ENCODE measurements around the gene EEF1AKMT1.
"Not testable (repeated sequence)": the region's sequence is repeated elsewhere in the genome, so short reads cannot be mapped to it uniquely, and the experiment has no call there.

Gene EEF1AKMT1

GRCh38 chr13:20776751-20777150 is 3.0 kb upstream of the EEF1AKMT1 start:
- no peak for DNase-seq

DNA sequence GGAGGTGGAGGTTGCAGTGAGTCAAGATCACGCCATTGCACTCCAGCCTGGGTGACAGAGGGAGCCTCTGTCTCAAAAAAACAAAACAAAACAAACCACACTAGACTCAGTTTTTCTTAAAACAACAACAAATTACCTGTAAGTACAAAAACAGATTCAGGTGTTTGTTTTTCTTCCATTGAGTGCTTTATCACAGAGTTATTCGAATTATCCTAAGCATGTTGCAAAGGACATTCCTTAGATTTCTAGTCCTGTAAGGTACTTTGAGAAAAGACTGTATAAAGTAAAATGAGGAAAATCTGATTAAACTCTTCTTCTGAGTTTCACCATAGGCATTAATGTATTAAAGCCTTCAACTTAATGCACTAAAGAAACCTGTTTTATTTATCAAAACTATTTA is 2.2 kb upstream of the EEF1AKMT1 start:
- no peak for DNase-seq

DNA sequence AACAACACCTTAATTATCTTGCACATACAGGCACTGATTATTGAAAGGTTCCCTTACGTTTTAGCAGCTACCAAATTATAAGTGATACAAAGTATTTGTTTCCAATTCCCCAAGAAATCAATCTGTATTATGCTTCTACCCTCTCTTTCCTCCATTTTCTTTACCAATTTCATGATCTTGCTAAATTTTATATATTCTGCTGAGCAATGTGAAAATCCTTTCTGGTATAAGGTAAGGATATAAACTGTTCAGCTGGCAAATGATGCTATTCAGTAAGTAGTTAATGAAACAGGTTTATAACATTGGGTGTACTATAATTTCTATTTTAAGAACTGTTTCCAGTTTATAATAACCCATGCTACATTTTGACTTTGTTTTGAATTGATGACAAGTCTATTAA is 985 bp upstream of the EEF1AKMT1 start:
- no peak for DNase-seq

DNA sequence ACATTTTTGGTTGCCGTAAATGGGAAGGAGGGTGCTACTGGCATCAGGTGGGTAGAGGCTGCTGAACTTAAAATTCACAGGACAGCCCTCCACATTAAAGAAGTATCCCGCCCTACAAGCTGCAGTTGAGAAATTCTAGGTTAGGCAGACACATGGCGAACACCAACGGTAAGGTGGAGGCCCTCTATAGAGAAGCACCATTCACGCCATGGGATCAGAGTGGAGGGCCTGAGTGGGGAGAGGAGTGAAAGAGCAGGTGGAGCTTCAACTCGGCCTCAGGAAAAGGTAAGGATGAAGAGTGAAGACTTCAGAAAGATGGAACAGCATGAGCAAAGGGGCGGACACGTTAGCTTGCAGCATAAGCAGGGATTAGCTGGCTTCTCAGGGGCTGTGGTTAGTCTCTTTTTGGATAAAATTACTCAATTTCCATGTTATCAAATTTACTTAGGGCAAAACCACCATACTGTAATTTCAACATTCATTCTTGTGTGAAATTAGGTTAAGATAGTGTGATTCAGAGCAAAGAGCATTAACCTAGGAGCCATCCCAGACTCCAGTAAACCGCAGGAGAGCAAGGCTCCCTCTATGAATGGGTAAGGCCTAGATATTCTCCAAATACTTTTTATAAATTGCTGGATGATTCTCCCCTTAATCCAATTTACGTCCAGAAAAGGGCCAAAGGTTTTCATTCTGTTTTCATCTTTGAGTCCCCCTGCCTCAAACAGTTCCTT is 1.2 kb downstream of the EEF1AKMT1 start:
- peak in 1 of 2 experiments; percentile 5 for DNase-seq

- DNase-seq = no peak
Measured at GRCh38 chr13:20769834-20770233, 3.9 kb downstream of the EEF1AKMT1 start.

GRCh38 chr13:20769091-20769490 is 4.7 kb downstream of the EEF1AKMT1 start:
- no peak for DNase-seq

DNA sequence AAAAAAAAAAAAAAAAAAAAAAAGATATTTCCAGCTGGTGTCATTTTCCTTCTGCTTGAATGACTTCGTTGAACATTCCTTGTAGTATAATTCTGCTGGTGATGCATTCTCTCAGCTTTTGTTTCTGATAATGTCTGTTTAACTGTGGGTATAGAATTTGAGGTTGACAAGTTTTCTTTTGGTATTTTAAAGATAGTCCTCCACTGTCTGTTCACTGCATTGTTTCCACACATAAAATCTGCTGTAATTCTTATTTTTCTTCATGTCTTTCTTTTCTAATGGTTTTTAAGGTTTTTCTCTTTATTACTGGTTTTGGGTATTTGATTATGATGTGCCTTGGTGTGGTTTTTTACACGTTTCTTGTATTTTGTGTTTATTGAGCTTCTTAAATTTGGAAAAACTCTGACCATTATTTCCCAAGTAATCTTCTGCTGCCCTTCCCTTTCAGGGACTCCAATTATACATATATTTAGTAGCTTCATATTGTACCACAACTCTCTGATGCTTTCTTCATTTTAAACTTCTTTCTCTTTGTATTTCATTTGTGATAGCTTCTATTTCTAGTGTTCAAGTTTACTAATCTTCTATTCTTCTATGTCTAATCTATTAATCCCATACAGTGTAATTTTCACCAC is 6.3 kb downstream of the EEF1AKMT1 start:
- no peak for DNase-seq

- no peak for DNase-seq
Measured at GRCh38 chr13:20760872-20761271, 12.9 kb downstream of the EEF1AKMT1 start.

- no peak for DNase-seq
Measured at GRCh38 chr13:20754009-20754408, 19.8 kb downstream of the EEF1AKMT1 start.

- DNase-seq = no peak
Measured at GRCh38 chr13:20749377-20749776, 24.4 kb downstream of the EEF1AKMT1 start.

GRCh38 chr13:20743830-20744404 is 29.8 kb downstream of the EEF1AKMT1 start:
- DNase-seq = not testable (repeated sequence)

DNA sequence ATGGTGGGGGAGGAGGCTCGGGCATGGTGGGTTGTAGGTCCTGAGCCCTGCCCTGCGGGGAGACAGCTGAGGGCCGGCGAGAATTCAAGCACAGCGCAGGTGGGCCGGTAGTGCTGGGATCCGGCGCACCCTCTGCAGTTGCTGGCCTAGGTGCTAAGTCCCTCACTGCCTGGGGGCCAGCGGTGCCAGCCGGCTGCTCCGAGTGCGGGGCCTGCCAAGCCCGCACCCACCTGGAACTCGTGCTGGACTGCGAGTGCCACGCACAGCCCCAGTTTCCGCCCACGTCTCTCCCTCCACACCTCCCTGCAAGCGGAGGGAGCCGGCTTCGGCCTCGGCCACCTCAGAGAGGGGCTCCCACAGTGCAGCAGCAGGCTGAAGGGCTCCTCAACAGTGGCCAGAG is 33.7 kb downstream of the EEF1AKMT1 start:
- no peak for DNase-seq

- no peak for DNase-seq
Measured at GRCh38 chr13:20738616-20739015, 35.1 kb downstream of the EEF1AKMT1 start.

DNA sequence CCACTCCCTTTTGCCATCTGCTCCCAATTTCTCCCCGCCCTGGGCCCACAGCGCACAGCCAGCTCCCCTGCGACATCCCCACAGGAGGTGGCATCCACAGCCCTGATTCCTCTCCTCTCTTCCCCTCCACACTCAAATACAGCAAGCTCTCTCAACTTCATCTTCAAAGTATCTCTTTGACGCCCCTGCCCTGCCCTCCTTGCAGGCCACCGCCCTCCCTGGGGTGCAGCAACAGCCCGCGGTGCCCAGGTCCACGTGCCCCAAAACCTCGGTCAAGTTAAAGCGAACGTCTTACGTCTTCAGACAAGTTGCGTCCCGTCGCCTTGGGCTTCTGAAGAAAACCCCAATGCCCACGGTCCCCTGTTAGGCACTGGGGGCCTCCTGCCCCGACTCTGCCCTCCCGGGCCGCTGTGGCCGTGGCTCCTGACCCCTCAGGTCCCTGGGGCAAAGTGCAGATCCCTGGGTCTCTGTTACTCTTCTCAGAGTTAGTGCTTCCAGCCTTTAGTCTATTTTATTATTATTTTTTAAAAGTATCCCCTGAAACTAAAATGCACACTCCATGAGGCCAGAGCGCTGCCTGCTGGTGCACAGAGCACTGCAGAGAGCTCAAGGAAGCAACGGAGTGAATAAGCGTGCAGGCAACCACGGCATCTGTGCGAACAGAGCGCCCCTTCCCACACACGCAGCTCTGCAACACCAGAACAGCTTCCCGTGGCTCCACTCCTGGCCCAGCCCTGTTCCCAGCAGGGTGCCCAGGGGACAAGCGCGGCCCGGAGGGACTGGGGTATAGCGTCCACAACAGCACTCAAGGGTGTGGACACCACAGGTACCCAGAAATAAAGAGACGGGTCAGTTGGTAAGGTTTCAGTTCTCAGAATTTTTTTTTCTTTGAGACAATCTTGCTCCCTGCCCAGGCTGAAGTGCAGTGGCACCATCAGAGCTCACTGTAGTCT is 43.9 kb downstream of the EEF1AKMT1 start:
- no peak for DNase-seq

- no peak for DNase-seq
Measured at GRCh38 chr13:20728579-20729311, 45.0 kb downstream of the EEF1AKMT1 start.

- no peak for DNase-seq
Measured at GRCh38 chr13:20727856-20728255, 45.9 kb downstream of the EEF1AKMT1 start.

DNA sequence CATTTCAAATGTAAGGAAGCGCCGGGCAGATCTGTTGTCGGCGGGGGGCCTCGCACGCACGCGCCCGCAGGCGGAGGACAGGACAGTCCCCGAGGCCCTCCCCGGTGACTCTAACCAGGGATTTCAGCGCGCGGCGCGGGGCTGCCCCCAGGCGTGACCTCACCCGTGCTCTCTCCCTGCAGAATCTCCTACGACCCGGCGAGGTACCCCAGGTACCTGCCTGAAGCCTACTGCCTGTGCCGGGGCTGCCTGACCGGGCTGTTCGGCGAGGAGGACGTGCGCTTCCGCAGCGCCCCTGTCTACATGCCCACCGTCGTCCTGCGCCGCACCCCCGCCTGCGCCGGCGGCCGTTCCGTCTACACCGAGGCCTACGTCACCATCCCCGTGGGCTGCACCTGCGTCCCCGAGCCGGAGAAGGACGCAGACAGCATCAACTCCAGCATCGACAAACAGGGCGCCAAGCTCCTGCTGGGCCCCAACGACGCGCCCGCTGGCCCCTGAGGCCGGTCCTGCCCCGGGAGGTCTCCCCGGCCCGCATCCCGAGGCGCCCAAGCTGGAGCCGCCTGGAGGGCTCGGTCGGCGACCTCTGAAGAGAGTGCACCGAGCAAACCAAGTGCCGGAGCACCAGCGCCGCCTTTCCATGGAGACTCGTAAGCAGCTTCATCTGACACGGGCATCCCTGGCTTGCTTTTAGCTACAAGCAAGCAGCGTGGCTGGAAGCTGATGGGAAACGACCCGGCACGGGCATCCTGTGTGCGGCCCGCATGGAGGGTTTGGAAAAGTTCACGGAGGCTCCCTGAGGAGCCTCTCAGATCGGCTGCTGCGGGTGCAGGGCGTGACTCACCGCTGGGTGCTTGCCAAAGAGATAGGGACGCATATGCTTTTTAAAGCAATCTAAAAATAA is 52.1 kb downstream of the EEF1AKMT1 start:
- DNase-seq = peak in 1 of 2 experiments; percentile 35

GRCh38 chr13:20721058-20721453 is 52.7 kb downstream of the EEF1AKMT1 start:
- no peak for DNase-seq

DNA sequence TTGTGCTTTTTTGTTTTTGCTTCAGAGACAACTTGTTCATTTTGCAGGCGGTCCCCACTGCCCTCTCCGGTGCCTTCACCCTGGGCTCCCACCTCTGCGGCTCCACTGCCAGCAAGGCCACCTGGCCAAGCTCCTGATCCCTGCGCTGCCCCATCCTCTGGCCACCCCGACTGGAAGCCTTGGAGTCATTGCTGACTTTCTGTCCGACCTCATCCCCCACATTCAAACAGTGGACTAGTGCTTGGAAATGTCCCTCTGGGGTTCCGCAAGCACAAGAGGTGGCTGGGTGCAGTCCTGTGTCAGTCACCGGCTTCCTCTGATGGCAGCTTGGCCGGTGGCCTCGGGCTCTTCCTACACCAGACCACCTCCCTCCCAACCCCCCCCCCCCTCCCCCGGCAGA is 53.3 kb downstream of the EEF1AKMT1 start:
- DNase-seq = no peak

DNA sequence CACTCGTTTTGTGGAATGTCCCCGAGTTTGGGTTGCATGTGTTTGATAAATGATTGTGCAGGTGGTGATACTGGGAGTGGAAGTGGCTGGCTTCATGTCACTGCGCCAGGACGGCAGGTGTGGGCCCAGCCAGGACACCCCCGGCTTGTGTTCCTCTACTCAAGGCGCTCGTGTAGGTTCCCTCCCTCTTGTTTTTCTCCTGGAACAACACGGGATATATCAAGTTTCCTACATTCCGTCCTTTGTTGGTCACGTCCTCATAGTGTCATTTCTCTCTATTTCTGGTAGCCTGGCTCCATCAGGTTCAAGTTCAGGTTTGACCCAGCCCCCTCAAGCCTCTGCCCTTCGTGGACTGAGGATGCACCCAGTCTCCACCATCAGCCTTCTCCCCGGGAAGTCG is 54.0 kb downstream of the EEF1AKMT1 start:
- DNase-seq = no peak

GRCh38 chr13:20718958-20719566 is 54.7 kb downstream of the EEF1AKMT1 start:
- no peak for DNase-seq

Measured in Kasumi-1 (cell line).